ELF-1 (cell line): Measurements from ENCODE around the gene CENPVL1.
"Not testable (repeated sequence)": the region's sequence is repeated elsewhere in the genome, so short reads cannot be mapped to it uniquely, and the experiment has no call there.

ENCODE experiments used
- DNase-seq: peaks from one replicate; pipeline ENCODE4 v3.0.0-alpha.2; 2016; ENCODE audit warnings: low read depth, low spot score

The CENPVL1 gene

GRCh38 chrX:51710277-51711164, at the start of gene CENPVL1:
Gene CENPVL1 (plus strand): TSS chrX:51710512. CDS start chrX:51710512, 0 bp downstream.
- not testable (repeated sequence) for DNase-seq

GRCh38 chrX:51665981-51666380, 44.3 kb upstream of the CENPVL1 start:
- no peak for DNase-seq

- DNase-seq: not testable (repeated sequence)
Measured at GRCh38 chrX:51679689-51680433, 30.5 kb upstream of the CENPVL1 start.

- DNase-seq: not testable (repeated sequence)
Measured at GRCh38 chrX:51681808-51682719, 28.2 kb upstream of the CENPVL1 start.

GRCh38 chrX:51682720-51683062, 27.6 kb upstream of the CENPVL1 start, which contains the start of gene CENPVL2:
Gene CENPVL2 (minus strand): TSS chrX:51682831. CDS start chrX:51682831, 0 bp downstream.
- DNase-seq: not testable (repeated sequence)

GRCh38 chrX:51694254-51694653, 16.1 kb upstream of the CENPVL1 start:
- no peak for DNase-seq

GRCh38 chrX:51697397-51697796, 12.9 kb upstream of the CENPVL1 start:
- DNase-seq: no peak

GRCh38 chrX:51712943-51713647, 2.8 kb downstream of the CENPVL1 start:
- DNase-seq: not testable (repeated sequence)

- DNase-seq: no peak
Measured at GRCh38 chrX:51728202-51728601, 17.9 kb downstream of the CENPVL1 start.

- no peak for DNase-seq
Measured at GRCh38 chrX:51737091-51737490, 26.8 kb downstream of the CENPVL1 start.

GRCh38 chrX:51742586-51742985, 32.3 kb downstream of the CENPVL1 start:
- DNase-seq: peak; percentile 50

- peak; percentile 80 for DNase-seq
Measured at GRCh38 chrX:51743179-51743957, 33.1 kb downstream of the CENPVL1 start, which contains the start of gene GSPT2. Gene GSPT2 (plus strand): TSS chrX:51743442. CDS start chrX:51743627, 185 bp downstream.

GRCh38 chrX:51747671-51748070, 37.4 kb downstream of the CENPVL1 start:
- DNase-seq: no peak

GRCh38 chrX:51759055-51759839, 48.9 kb downstream of the CENPVL1 start:
- DNase-seq: no peak

- DNase-seq: no peak
Measured at GRCh38 chrX:51760657-51761056, 50.3 kb downstream of the CENPVL1 start.
